Measurements from ENCODE around the gene TRHDE. TPM values are rescaled to one million over a fixed set of nuclear protein-coding genes. Genes with fewer than 3 reads are reported as not detected.

Gene TRHDE
- total and polyA plus RNA-seq, 4 donors: 0.19 to 7.5 (median 3.5) TPM

DNA sequence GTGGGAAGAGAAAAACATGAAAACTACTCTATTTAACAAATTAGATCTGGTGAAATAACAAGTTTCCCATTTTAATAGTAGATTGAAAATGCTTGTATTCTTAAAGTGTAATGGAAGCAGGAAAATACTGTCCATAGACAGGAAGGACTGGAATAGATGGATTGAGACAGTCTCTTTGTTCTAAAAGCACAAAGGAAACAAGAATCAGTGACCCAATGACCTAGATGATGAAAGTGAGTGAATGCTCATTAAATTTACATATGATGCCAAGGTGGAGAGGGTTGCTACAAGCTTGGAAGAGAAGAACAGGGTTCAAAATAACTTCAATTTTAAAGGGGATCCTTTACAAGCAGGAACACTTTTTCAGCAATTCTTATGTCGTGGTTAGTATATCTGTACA is 233.1 kb downstream of the TRHDE start:
- Histone ChIP-seq H3K4me1 (ENCODE audit: control insufficient read depth in 5 of 5, insufficient read depth in 5 of 5, low read length in 5 of 5) (no peaks in the 10 kb centered on the region), H3K36me3 (ENCODE audit: control insufficient read depth in 4 of 4, insufficient read depth in 4 of 4, low read length in 4 of 4) (no peaks in the 10 kb centered on the region), H3K4me3 (no peak overlapping the region), H3K27ac (ENCODE audit: low read depth in 1 of 2, low read length in 1 of 2) (no peak overlapping the region), H3K9ac (ENCODE audit: insufficient read depth in 1 of 2, low read length in 2 of 2) (no peak overlapping the region), H3K27me3 (ENCODE audit: control insufficient read depth in 3 of 3, insufficient read depth in 3 of 3, low read length in 2 of 3) (no peaks in the 10 kb centered on the region), H3K9me3 (ENCODE audit: control insufficient read depth in 4 of 4, insufficient read depth in 3 of 4, low read length in 3 of 4) (no peaks in the 10 kb centered on the region)
- TF ChIP-seq, protein P1, sequence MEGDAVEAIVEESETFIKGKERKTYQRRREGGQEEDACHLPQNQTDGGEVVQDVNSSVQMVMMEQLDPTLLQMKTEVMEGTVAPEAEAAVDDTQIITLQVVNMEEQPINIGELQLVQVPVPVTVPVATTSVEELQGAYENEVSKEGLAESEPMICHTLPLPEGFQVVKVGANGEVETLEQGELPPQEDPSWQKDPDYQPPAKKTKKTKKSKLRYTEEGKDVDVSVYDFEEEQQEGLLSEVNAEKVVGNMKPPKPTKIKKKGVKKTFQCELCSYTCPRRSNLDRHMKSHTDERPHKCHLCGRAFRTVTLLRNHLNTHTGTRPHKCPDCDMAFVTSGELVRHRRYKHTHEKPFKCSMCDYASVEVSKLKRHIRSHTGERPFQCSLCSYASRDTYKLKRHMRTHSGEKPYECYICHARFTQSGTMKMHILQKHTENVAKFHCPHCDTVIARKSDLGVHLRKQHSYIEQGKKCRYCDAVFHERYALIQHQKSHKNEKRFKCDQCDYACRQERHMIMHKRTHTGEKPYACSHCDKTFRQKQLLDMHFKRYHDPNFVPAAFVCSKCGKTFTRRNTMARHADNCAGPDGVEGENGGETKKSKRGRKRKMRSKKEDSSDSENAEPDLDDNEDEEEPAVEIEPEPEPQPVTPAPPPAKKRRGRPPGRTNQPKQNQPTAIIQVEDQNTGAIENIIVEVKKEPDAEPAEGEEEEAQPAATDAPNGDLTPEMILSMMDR (IDR thresholded peaks at IDR 0.05; ENCODE audit: control extremely low read depth, extremely low read depth): no peak
- no peak for ATAC-seq (ENCODE audit: insufficient read depth, low FRiP score)
- DNase-seq: no peak
- 79 to 85% methylated on average over 1 of the region's 1 CpG for whole genome bisulfite sequencing, 2 donors

DNA sequence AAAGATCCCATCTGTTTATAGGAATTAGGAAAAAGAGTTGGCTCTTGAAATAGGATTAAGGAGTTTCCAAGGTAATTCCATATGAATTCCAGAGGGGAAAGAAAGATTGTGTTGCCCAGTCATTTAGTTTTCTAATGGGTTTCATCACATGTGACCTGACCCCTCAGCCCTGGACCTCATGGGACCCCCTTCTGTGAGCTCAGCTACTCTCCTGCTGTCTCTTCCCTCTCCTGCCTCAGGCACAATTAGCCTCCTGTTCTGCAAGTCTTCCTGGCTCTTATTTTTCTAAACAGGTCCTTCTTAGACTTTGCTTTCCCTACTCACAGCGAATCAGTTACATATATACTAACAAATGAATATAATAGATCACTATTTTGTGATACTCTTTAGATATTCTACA is 237.7 kb downstream of the TRHDE start:
- no peak overlapping the region for H3K27ac ChIP-seq (ENCODE audit: low read depth in 1 of 2, low read length in 1 of 2)
- ATAC-seq (ENCODE audit: insufficient read depth, low FRiP score): no peak
- WGBS, 2 donors: 84 to 91% methylated on average over 1 of the region's 1 CpG

DNA sequence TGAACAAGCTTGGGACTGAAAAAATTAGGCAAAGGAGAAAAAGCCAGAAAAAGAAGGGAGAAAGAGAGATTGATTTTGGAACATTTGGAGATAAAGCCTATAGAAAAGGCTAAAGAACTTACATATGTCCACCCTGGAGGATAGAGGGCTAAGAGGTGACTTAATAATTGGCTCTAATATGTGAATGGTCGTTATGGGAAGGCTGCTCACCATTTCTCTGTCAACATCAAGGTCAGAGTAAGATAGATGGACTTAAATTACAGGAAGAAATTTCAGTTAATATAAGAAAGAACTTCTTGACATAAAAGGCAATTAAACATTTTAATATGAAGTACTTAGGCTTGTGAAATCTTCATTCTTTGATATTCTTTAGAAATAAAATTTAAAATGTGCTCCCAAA is 238.6 kb downstream of the TRHDE start:
- 27 to 59% methylated on average over 1 of the region's 1 CpG for WGBS, 2 donors
- no peak overlapping the region for H3K27ac ChIP-seq (ENCODE audit: low read depth in 1 of 2, low read length in 1 of 2)
- H3K27me3 ChIP-seq (ENCODE audit: control insufficient read depth in 3 of 3, insufficient read depth in 3 of 3, low read length in 2 of 3): no peaks in the 10 kb centered on the region
- ATAC-seq (ENCODE audit: insufficient read depth, low FRiP score): no peak
- H3K9me3 ChIP-seq (ENCODE audit: control insufficient read depth in 4 of 4, insufficient read depth in 3 of 4, low read length in 3 of 4): no peaks in the 10 kb centered on the region
- H3K36me3 ChIP-seq (ENCODE audit: control insufficient read depth in 4 of 4, insufficient read depth in 4 of 4, low read length in 4 of 4): no peaks in the 10 kb centered on the region
- no peak overlapping the region for H3K9ac ChIP-seq (ENCODE audit: insufficient read depth in 1 of 2, low read length in 2 of 2)
- DNase-seq: no peak
- TF ChIP-seq, protein P1 (IDR thresholded peaks at IDR 0.05; ENCODE audit: control extremely low read depth, extremely low read depth): no peak
- no peak overlapping the region for H3K4me3 ChIP-seq
- peaks cover 0 to 6% (median 0%) of the 10 kb centered on the region in 5 donors for H3K4me1 ChIP-seq (ENCODE audit: control insufficient read depth in 5 of 5, insufficient read depth in 5 of 5, low read length in 5 of 5)

More for the DNA sequence above, 237.7 kb downstream of the TRHDE start:
- DNase-seq: no peak
- H3K9me3 ChIP-seq (ENCODE audit: control insufficient read depth in 4 of 4, insufficient read depth in 3 of 4, low read length in 3 of 4): no peaks in the 10 kb centered on the region
- peaks cover 0 to 6% (median 0%) of the 10 kb centered on the region in 5 donors for H3K4me1 ChIP-seq (ENCODE audit: control insufficient read depth in 5 of 5, insufficient read depth in 5 of 5, low read length in 5 of 5)
- H3K9ac ChIP-seq (ENCODE audit: insufficient read depth in 1 of 2, low read length in 2 of 2): no peak overlapping the region
- H3K36me3 ChIP-seq (ENCODE audit: control insufficient read depth in 4 of 4, insufficient read depth in 4 of 4, low read length in 4 of 4): no peaks in the 10 kb centered on the region
- no peaks in the 10 kb centered on the region for H3K27me3 ChIP-seq (ENCODE audit: control insufficient read depth in 3 of 3, insufficient read depth in 3 of 3, low read length in 2 of 3)
- no peak overlapping the region for H3K4me3 ChIP-seq
- TF ChIP-seq, protein P1 (IDR thresholded peaks at IDR 0.05; ENCODE audit: control extremely low read depth, extremely low read depth): no peak

DNA sequence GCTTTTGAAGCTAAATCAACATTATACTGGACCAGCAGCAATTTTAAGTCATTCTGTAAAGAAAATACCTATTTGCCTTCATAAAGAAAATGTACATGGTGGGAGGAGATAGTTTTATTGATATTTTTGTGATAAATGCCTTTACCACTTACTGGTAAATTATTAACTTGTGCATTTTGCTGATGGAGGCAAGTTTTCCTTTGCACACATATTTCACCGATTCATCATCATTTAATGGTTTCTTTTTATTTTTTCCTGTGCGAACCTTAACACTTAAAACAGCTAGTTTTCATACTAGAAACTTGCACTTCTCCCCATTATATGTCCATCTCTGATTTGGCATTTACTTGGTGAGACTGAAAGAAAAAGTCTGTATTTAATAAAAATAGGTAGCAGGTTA is 239.3 kb downstream of the TRHDE start:
- ATAC-seq (ENCODE audit: insufficient read depth, low FRiP score): no peak
- H3K4me1 ChIP-seq (ENCODE audit: control insufficient read depth in 5 of 5, insufficient read depth in 5 of 5, low read length in 5 of 5): peaks cover 0 to 6% (median 0%) of the 10 kb centered on the region in 5 donors
- no peak overlapping the region for H3K27ac ChIP-seq (ENCODE audit: low read depth in 1 of 2, low read length in 1 of 2)
- TF ChIP-seq, protein P1 (IDR thresholded peaks at IDR 0.05; ENCODE audit: control extremely low read depth, extremely low read depth): no peak
- H3K27me3 ChIP-seq (ENCODE audit: control insufficient read depth in 3 of 3, insufficient read depth in 3 of 3, low read length in 2 of 3): no peaks in the 10 kb centered on the region
- no peak for DNase-seq
- no peaks in the 10 kb centered on the region for H3K9me3 ChIP-seq (ENCODE audit: control insufficient read depth in 4 of 4, insufficient read depth in 3 of 4, low read length in 3 of 4)
- H3K36me3 ChIP-seq (ENCODE audit: control insufficient read depth in 4 of 4, insufficient read depth in 4 of 4, low read length in 4 of 4): no peaks in the 10 kb centered on the region
- WGBS, 2 donors: 79 to 90% methylated on average over 2 of the region's 2 CpGs
- no peak overlapping the region for H3K9ac ChIP-seq (ENCODE audit: insufficient read depth in 1 of 2, low read length in 2 of 2)
- no peak overlapping the region for H3K4me3 ChIP-seq
